GM18511 (cell line): Measurements from ENCODE around the gene BCAS1.

Source experiments
- ATAC-seq: cut with Tn5 transposase; IDR thresholded peaks from one replicate; pipeline ENCODE4 v1.9.1; 2021; ENCODE audit warnings: mild to moderate bottlenecking, moderate library complexity; ENCODE audit not compliant: unreplicated experiment

The BCAS1 gene

GRCh38 chr20:54056762-54057639 lies 13.4 kb downstream of the BCAS1 start:
- ATAC-seq, result no peak

- ATAC-seq, result no peak
These were observed 15.9 kb downstream of the BCAS1 start for GRCh38 chr20:54054516-54054915.

- ATAC-seq, result no peak
These were observed 19.3 kb downstream of the BCAS1 start for GRCh38 chr20:54051068-54051467.

- ATAC-seq, result no peak
These were observed 21.4 kb downstream of the BCAS1 start for GRCh38 chr20:54048891-54049545.

- no peak for ATAC-seq
These were observed 21.9 kb downstream of the BCAS1 start for GRCh38 chr20:54048481-54048880.

GRCh38 chr20:54047720-54048119 lies 22.7 kb downstream of the BCAS1 start:
- no peak for ATAC-seq

- ATAC-seq, result no peak
These were observed 23.3 kb downstream of the BCAS1 start for GRCh38 chr20:54047048-54047447.

GRCh38 chr20:54044156-54044555 lies 26.2 kb downstream of the BCAS1 start:
- ATAC-seq, result peak; percentile 77

GRCh38 chr20:54043076-54043967 lies 27.1 kb downstream of the BCAS1 start:
- ATAC-seq, result peak; percentile 48

GRCh38 chr20:54042021-54042420 lies 28.4 kb downstream of the BCAS1 start:
- ATAC-seq, result no peak

- ATAC-seq, result no peak
These were observed 29.1 kb downstream of the BCAS1 start for GRCh38 chr20:54041336-54041735.

- ATAC-seq, result no peak
These were observed 29.9 kb downstream of the BCAS1 start for GRCh38 chr20:54040531-54040930.

GRCh38 chr20:54038961-54039360 lies 31.4 kb downstream of the BCAS1 start:
- ATAC-seq, result no peak

- ATAC-seq, result no peak
These were observed 32.9 kb downstream of the BCAS1 start for GRCh38 chr20:54037525-54037924.

- no peak for ATAC-seq
These were observed 40.8 kb downstream of the BCAS1 start for GRCh38 chr20:54029643-54030042.

- no peak for ATAC-seq
These were observed 41.2 kb downstream of the BCAS1 start for GRCh38 chr20:54029176-54029575.

GRCh38 chr20:54028276-54029011 lies 42.0 kb downstream of the BCAS1 start:
- ATAC-seq, result no peak

GRCh38 chr20:54027704-54028103 lies 42.7 kb downstream of the BCAS1 start:
- no peak for ATAC-seq

- no peak for ATAC-seq
These were observed 43.9 kb downstream of the BCAS1 start for GRCh38 chr20:54026295-54027064.

GRCh38 chr20:54025251-54025771 lies 45.1 kb downstream of the BCAS1 start:
- no peak for ATAC-seq
